ENCODE data around the gene C5orf46.

DNA sequence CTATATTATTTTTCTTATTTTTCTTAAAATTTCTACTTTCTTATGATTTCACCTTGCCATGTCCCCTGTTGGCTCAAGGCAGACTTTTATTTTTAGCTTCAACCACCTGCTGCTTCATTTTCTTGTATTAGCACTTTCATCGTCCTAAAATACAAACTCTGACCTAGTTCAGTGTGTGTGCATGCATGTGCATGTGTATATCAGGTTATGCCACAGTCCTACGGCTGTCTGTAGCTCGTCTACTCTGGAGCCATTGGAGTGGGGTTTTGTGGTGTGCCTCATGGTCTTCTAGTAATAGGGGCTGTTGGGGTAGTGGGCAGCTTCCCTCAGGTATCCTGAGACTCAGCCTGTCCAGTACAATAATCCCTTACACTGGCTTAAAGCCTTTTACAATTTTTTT, 61.5 kb downstream of the C5orf46 start:
- TF ChIP-seq, protein P1, sequence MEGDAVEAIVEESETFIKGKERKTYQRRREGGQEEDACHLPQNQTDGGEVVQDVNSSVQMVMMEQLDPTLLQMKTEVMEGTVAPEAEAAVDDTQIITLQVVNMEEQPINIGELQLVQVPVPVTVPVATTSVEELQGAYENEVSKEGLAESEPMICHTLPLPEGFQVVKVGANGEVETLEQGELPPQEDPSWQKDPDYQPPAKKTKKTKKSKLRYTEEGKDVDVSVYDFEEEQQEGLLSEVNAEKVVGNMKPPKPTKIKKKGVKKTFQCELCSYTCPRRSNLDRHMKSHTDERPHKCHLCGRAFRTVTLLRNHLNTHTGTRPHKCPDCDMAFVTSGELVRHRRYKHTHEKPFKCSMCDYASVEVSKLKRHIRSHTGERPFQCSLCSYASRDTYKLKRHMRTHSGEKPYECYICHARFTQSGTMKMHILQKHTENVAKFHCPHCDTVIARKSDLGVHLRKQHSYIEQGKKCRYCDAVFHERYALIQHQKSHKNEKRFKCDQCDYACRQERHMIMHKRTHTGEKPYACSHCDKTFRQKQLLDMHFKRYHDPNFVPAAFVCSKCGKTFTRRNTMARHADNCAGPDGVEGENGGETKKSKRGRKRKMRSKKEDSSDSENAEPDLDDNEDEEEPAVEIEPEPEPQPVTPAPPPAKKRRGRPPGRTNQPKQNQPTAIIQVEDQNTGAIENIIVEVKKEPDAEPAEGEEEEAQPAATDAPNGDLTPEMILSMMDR (IDR thresholded peaks at IDR 0.05; ENCODE audit: low read depth, low read length, poor library complexity, severe bottlenecking), result no peak
- no peak for TF ChIP-seq EZH2phosphoT487 (IDR thresholded peaks at IDR 0.05; ENCODE audit: borderline replicate concordance, low read length)

Data from DOHH2 (cell line).